Skin of body (tissue), 2 donors: ENCODE results near the gene DIDO1. TPM values are rescaled to one million over a fixed set of nuclear protein-coding genes. Genes with fewer than 3 reads are reported as not detected.

Source experiments
- DNase-seq: peaks from one replicate; lab custom pipeline; 2025; lab: John Stamatoyannopoulos, UW
- total RNA-seq: library from RNA; depleted of rRNA; stranded (reverse); fragments of >200 nt; gene quantifications from one replicate; pipeline ENCODE4 v1.2.3, GENCODE V29; 2014

DIDO1 gene
- total RNA-seq, 1 donor from 2014 or later: 34.4 TPM

GRCh38 chr20:62951143-62951895 lies 25.0 kb upstream of the DIDO1 start:
- no peak for DNase-seq

- no peak for DNase-seq
These were observed 24.4 kb upstream of the DIDO1 start for GRCh38 chr20:62950741-62951140.

GRCh38 chr20:62949962-62950361 lies 23.7 kb upstream of the DIDO1 start:
- no peak for DNase-seq

GRCh38 chr20:62949153-62949821 lies 23.0 kb upstream of the DIDO1 start:
- no peak for DNase-seq

- no peak for DNase-seq
These were observed 21.4 kb upstream of the DIDO1 start for GRCh38 chr20:62947532-62948300.

GRCh38 chr20:62946918-62947317 lies 20.6 kb upstream of the DIDO1 start:
- DNase-seq: no peak

GRCh38 chr20:62945771-62946339 lies 19.6 kb upstream of the DIDO1 start:
- no peak for DNase-seq

- no peak for DNase-seq
These were observed 18.4 kb upstream of the DIDO1 start for GRCh38 chr20:62944746-62945145.

- no peak for DNase-seq
These were observed 17.9 kb upstream of the DIDO1 start for GRCh38 chr20:62944184-62944583.

GRCh38 chr20:62943396-62943795 lies 17.1 kb upstream of the DIDO1 start:
- no peak for DNase-seq

- no peak for DNase-seq
These were observed 16.2 kb upstream of the DIDO1 start for GRCh38 chr20:62942456-62942855.

- DNase-seq: no peak
These were observed 15.5 kb upstream of the DIDO1 start for GRCh38 chr20:62941792-62942191.

GRCh38 chr20:62940875-62941274 lies 14.6 kb upstream of the DIDO1 start:
- no peak for DNase-seq

GRCh38 chr20:62938105-62938888 lies 12.0 kb upstream of the DIDO1 start, which contains the start of gene GID8:
Gene GID8, plus strand, starts transcription at chr20:62938147. Its CDS starts 3,356 bp downstream, at chr20:62941503.
- DNase-seq: no peak

- peak; percentile 98 for DNase-seq
These were observed 11.2 kb upstream of the DIDO1 start for GRCh38 chr20:62937268-62938104.

- DNase-seq: no peak
These were observed 9.8 kb upstream of the DIDO1 start for GRCh38 chr20:62935968-62936585.

- no peak for DNase-seq
These were observed 9.1 kb upstream of the DIDO1 start for GRCh38 chr20:62935204-62935967.

- no peak for DNase-seq
These were observed 7.7 kb upstream of the DIDO1 start for GRCh38 chr20:62933966-62934365.

- no peak for DNase-seq
These were observed 5.2 kb upstream of the DIDO1 start for GRCh38 chr20:62931464-62931863.
